GM18502 (cell line): ENCODE results near the gene GAB3.

Experiments used
- ATAC-seq: cut with Tn5 transposase; IDR thresholded peaks from one replicate; pipeline ENCODE4 v1.9.1; 2021; ENCODE audit warnings: mild to moderate bottlenecking; ENCODE audit not compliant: unreplicated experiment, poor library complexity

GAB3 gene

GRCh38 chrX:154751669-154752271, 893 bp upstream of the GAB3 start:
- no peak for ATAC-seq

GRCh38 chrX:154751203-154751668, 359 bp upstream of the GAB3 start:
- peak; percentile 23 for ATAC-seq

- no peak for ATAC-seq
Measured at GRCh38 chrX:154749856-154750255, 1.0 kb downstream of the GAB3 start.

DNA sequence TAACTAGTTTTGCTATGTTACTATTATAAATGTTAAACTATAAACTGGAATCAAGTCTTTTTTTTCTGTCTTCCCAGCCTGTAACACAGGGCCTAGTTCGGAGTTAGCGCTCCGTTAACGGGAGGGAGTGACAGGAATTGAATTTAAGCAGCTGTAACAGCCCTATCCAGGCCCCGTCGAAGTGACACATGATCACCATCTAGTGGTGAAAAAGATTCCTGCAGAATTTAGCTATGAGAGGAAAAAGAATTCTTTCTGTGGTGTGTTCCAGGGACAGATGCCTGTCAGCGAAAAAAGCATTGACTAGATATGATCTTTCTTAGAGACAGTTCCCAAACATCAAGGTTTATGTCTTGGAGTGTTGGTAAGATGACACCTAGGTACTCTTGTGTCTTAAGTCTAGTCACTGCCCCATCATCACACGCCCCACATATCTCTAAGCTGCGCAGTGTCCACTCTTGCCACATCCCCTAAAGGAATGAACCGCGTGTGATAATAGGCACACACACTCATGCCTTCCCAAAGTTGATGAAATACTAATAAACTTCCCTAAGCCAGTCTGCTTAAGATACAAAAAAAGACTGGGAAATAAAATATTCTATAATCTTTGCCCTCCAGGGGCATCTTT, 2.1 kb downstream of the GAB3 start:
- peak; percentile 53 for ATAC-seq

- ATAC-seq = no peak
Measured at GRCh38 chrX:154742613-154743012, 8.3 kb downstream of the GAB3 start.

- ATAC-seq = no peak
Measured at GRCh38 chrX:154739952-154740465, 10.9 kb downstream of the GAB3 start.

DNA sequence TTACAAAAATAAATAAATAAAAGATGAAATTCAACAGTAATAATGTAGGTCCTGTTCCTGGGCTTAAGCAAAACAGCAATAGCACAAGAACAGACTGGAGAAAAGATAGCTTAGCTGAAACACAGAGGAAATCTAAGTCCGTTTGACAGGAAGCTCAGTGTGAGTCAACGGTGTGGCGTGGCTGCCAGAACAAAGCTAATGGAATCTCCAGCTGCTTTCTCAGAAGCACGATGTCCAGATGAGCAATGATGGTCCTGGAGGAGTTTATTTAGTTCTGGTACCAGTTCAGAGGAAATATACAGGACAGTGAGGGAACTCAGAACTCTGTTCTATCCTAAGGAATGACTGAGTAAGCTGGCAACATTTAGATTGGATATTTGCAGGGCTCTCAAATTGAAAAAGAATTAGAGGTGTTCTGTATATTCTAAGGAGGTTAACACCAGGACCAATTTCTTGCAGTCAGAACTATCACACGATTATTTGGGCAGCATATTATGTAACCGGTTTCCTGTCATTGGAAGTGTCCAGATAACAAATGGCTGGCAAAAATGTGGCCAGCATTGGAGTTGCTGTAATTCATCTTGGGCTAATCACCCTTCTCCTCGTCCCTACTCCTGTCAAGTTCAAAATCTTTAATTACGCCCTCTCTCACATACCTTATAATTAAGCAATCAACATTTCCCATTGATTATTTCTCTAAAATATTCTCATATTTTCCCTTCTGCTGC, 12.7 kb downstream of the GAB3 start:
- no peak for ATAC-seq

DNA sequence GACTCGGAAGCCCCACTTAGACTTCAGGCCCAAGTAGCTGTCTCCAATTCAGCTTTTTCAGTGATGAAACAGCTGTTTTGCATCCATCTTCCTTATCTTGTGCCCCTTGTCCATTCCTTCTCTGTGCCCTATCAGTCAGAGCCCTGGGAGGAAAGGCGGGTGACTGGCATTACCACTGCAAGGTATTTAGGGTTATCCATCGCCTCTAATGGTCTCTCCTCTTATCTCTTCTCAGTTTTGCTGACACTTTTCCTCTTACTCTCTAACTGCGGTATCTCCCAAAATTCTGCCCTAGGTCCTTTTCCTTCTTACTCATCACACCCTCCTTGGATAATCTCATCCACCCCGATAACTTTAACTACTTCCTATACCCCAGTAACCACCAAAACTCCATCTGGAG, 13.7 kb downstream of the GAB3 start:
- ATAC-seq = no peak

DNA sequence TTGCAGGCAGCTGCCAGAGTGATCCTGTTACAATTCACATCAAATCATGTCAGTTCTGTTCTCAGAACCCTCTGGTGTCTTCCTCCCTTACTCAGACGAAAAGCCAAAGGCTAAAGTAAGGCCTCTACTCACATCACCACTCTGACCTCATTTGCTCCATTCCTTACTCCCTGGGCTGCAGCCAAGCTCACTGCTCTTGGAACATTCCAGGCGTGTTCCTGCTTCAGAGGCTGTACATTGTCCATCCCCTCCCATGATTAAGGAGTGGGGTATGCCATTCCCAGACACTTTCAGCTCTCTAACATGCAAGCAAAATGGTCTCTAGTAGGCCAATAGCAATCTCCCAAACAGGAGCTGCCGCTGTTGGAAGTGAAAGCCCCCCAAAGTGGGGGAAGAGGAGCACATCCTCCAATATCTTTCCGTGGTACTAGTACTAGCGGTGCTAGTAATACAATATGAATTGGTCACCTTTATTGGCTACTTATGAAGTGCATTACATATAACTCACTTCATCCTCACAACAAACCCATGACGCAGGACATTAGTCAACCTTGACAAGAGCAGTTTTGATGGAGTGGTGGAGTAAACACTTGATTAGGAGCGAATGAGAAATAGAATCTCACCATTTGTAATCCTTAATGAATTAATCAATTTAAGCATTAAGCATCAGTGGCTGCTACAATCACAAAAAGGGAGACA, 15.0 kb downstream of the GAB3 start:
- no peak for ATAC-seq

DNA sequence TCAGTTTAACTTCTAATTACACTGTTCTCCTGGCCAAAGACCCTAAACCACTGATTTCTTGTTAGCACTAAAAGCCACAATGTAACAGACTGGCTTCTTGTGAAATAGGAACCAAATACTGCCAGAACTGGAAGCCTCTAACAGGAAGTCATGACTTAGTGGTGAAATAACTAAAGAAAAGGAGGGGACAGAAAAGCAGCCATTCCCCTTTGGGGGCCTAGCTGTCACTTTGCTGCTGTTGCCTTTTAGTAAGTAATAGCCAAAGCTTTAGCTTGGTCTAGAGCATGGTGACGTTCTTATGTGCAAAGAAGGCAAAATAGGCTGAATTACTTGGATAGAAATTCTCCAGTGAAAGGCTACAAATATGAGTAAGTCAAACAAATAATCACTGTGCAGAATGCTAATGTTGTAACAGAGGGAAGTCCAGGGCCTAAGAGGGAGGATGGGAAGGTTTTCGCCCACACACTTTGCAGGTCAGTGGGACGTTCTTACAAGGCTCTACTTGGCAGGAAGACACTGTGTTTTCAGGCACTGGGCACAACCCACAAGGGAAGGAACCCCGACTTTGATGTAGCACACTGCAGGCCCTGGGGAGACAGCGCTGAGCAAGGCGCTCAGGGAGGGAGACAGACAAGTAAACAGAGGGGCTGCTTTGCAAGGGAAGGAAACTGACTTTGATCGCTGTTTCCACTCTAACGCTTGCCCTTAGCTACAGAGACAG, 16.7 kb downstream of the GAB3 start:
- ATAC-seq = no peak

DNA sequence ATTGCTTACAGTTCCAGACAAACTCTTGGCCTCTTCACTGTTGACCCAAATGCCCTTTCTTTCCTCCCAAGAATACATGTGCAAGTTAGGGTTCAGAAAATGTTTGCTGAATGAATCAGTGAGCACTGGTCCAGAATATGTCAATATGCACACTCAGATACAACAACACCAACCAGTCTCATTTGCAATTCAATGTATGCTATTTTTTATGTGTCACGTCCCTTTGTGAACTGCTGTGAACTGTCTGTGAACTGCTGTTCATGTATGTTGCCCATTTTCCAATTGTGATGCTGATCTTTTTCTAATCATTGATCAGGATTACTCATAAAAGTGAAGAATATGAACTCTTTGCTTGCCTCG, 17.8 kb downstream of the GAB3 start:
- ATAC-seq = no peak

- no peak for ATAC-seq
Measured at GRCh38 chrX:154732421-154733065, 18.3 kb downstream of the GAB3 start.

- ATAC-seq = no peak
Measured at GRCh38 chrX:154731881-154732280, 19.0 kb downstream of the GAB3 start.

- ATAC-seq = no peak
Measured at GRCh38 chrX:154731184-154731583, 19.7 kb downstream of the GAB3 start.

- ATAC-seq = no peak
Measured at GRCh38 chrX:154730253-154730891, 20.5 kb downstream of the GAB3 start.

DNA sequence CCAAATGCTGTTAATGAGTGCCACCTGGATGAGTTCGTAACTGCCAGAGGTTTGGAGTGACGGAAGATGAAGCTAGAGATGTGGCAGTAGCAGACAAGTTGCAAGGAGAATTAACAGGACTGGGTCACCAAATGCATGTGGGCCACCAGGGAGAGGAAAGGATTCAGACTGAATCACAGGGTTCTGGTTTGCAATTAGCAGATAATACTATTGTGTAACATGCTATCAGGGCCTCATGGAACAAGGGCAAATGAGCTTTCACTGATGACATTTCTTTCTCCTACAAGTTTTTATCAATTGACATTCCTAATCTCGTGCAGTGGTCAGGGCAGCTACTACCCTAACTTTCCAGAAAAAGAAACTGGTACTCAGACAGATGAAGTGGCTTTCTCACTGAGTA, 21.4 kb downstream of the GAB3 start:
- ATAC-seq = no peak

GRCh38 chrX:154728431-154729190, 22.3 kb downstream of the GAB3 start:
- ATAC-seq = no peak

DNA sequence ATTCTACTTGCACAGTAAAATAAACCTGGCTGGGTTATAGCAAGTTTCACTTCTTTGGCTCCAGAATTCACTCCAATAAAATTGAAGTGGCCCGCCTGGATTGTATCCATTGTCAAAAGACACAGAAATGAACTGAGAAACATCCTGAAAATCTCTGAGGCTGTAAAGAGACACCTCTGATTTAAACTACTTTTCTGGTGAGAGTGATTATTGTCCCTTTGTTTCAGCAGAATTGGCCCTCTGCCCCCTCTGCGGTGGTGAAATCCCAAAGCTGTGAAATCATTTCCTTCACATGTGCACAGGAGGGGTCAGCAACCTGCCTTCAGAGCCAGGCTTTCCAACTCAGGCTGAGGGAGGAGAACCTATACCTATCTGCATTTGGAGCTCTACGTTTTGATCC, 23.0 kb downstream of the GAB3 start:
- ATAC-seq = no peak

DNA sequence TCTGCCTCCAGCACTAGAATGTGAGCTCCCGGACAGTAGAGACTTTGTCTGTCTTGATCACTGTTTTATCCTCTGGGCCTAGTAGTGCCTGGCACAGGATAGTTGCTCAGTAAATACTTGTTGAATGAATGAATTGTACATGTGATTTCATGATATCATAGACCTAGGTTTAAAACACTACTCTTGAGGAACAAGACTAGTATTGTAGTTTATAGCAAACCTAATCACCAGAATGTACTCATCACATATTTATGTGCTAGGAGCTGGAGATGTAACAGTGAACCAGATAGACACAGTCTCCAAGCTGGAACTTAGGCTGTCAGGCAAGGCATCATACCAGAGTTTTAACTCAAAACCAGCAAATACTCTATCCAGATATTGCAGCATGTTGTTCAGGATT, 23.5 kb downstream of the GAB3 start:
- no peak for ATAC-seq
